ENCODE results near the gene SMAGP. TPM values are rescaled to one million over a fixed set of nuclear protein-coding genes. Genes with fewer than 3 reads are reported as not detected.

The SMAGP gene
- total and polyA plus RNA-seq, 2 of the 13 experiments (the other 11 are each of a cell fraction or from before 2014, with no cell fraction given) = 9.2 TPM

DNA sequence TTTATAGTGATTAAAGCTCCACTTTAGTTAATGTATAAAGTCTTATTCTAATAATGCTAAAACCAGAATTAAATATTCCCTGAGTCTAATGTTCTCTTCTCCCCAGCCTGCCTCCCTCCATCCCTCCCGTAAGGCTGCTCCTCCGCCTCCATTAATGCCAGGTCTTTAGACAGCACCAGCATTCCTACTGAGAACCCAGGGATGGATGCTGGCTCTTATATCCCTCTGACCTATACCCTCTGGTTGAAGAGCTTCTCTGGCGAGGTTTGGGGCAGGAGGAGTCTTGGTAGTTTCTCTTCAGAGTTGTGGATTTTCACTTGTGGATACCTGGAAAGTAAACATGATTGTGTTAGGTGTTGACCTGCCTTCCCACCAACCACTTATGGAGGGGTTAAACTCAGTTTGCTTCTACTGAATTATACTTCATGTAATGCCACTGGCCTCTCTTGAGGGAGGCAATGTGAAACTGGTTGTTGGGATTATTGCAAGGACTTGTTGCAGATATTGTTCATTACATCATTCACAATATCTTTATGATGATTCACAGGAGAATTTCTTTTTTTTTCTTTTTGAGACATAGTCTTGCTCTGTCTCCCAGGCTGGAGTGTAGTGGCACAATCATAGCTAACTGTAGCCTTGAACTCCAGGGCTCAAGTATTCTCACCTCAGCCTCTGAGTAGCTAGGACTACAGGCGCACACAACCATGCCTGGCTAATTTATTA is 11.1 kb upstream of the SMAGP start (continued):
- TF ChIP-seq, protein P1, sequence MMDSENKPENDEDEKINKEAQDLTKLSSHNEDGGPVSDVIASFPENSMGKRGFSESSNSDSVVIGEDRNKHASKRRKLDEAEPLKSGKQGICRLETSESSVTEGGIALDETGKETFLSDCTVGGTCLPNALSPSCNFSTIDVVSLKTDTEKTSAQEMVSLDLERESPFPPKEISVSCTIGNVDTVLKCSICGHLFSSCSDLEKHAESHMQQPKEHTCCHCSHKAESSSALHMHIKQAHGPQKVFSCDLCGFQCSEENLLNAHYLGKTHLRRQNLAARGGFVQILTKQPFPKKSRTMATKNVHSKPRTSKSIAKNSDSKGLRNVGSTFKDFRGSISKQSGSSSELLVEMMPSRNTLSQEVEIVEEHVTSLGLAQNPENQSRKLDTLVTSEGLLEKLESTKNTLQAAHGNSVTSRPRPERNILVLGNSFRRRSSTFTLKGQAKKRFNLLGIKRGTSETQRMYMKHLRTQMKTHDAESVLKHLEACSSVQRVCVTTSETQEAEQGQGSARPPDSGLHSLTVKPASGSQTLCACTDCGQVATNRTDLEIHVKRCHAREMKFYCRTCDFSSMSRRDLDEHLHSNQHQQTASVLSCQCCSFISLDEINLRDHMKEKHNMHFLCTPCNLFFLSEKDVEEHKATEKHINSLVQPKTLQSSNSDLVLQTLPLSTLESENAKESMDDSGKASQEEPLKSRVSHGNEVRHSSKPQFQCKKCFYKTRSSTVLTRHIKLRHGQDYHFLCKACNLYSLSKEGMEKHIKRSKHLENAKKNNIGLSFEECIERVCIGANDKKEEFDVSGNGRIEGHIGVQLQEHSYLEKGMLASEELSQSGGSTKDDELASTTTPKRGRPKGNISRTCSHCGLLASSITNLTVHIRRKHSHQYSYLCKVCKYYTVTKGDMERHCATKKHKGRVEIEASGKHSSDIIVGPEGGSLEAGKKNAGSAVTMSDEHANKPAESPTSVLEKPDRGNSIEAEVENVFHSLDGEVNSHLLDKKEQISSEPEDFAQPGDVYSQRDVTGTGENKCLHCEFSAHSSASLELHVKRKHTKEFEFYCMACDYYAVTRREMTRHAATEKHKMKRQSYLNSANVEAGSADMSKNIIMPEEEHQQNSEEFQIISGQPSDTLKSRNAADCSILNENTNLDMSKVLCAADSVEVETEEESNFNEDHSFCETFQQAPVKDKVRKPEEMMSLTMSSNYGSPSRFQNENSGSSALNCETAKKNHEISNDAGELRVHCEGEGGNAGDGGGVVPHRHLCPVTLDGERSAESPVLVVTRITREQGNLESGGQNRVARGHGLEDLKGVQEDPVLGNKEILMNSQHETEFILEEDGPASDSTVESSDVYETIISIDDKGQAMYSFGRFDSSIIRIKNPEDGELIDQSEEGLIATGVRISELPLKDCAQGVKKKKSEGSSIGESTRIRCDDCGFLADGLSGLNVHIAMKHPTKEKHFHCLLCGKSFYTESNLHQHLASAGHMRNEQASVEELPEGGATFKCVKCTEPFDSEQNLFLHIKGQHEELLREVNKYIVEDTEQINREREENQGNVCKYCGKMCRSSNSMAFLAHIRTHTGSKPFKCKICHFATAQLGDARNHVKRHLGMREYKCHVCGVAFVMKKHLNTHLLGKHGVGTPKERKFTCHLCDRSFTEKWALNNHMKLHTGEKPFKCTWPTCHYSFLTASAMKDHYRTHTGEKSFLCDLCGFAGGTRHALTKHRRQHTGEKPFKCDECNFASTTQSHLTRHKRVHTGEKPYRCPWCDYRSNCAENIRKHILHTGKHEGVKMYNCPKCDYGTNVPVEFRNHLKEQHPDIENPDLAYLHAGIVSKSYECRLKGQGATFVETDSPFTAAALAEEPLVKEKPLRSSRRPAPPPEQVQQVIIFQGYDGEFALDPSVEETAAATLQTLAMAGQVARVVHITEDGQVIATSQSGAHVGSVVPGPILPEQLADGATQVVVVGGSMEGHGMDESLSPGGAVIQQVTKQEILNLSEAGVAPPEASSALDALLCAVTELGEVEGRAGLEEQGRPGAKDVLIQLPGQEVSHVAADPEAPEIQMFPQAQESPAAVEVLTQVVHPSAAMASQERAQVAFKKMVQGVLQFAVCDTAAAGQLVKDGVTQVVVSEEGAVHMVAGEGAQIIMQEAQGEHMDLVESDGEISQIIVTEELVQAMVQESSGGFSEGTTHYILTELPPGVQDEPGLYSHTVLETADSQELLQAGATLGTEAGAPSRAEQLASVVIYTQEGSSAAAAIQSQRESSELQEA (CRISPR knock-in tag; IDR thresholded peaks at IDR 0.05; ENCODE audit: not compliant biosample characterization) = no peak
- no peak for TF ChIP-seq ATF7-NPFF (CRISPR knock-in tag; IDR thresholded peaks at IDR 0.05; ENCODE audit: low read depth)
- no peak for TF ChIP-seq ARNT2 (CRISPR knock-in tag; IDR thresholded peaks at IDR 0.05; ENCODE audit: low read depth)
- TF ChIP-seq MIER2 (CRISPR knock-in tag; IDR thresholded peaks at IDR 0.05) = no peak
- no peak for TF ChIP-seq ZNF766 (CRISPR knock-in tag; IDR thresholded peaks at IDR 0.05; ENCODE audit: borderline replicate concordance)
- TF ChIP-seq ZSCAN20 (CRISPR knock-in tag; IDR thresholded peaks at IDR 0.05; ENCODE audit: borderline replicate concordance) = no peak

All from HepG2 (cell line).